ENCODE measurements around the gene SPATA2L.
"Not testable (repeated sequence)": the region's sequence is repeated elsewhere in the genome, so short reads cannot be mapped to it uniquely, and the experiment has no call there.

DNA sequence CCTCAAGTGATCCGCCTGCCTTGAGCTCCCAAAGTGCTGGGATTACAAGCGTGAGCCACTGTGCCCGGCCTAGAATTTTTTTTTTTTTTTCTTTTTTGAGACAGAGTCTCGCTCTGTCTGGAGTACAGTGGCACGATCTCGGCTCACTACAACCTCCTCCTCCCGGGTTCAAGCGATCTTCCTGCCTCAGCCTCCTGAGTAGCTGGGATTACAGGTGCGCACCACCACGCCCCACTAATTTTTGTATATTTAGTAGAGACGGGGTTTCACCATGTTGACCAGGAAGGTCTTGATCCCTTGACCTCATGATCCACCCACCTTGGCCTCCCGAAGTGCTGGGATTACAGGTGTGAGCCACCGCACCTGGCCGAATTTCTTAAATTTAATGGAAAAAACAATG is 2.8 kb downstream of the SPATA2L start:
- TF ChIP-seq, protein P1, sequence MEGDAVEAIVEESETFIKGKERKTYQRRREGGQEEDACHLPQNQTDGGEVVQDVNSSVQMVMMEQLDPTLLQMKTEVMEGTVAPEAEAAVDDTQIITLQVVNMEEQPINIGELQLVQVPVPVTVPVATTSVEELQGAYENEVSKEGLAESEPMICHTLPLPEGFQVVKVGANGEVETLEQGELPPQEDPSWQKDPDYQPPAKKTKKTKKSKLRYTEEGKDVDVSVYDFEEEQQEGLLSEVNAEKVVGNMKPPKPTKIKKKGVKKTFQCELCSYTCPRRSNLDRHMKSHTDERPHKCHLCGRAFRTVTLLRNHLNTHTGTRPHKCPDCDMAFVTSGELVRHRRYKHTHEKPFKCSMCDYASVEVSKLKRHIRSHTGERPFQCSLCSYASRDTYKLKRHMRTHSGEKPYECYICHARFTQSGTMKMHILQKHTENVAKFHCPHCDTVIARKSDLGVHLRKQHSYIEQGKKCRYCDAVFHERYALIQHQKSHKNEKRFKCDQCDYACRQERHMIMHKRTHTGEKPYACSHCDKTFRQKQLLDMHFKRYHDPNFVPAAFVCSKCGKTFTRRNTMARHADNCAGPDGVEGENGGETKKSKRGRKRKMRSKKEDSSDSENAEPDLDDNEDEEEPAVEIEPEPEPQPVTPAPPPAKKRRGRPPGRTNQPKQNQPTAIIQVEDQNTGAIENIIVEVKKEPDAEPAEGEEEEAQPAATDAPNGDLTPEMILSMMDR (conservative IDR thresholded peaks at IDR 0.05) = not testable (repeated sequence)
- not testable (repeated sequence) for TF ChIP-seq EZH2 (IDR thresholded peaks at IDR 0.05; ENCODE audit: low read depth)
